HG03378 (cell line): ENCODE measurements around the gene ALK.

ENCODE experiments used
- ATAC-seq: cut with Tn5 transposase; IDR thresholded peaks from one replicate; pipeline ENCODE4 v1.9.1; 2021; ENCODE audit warnings: mild to moderate bottlenecking, moderate library complexity; ENCODE audit not compliant: unreplicated experiment

Gene ALK

DNA sequence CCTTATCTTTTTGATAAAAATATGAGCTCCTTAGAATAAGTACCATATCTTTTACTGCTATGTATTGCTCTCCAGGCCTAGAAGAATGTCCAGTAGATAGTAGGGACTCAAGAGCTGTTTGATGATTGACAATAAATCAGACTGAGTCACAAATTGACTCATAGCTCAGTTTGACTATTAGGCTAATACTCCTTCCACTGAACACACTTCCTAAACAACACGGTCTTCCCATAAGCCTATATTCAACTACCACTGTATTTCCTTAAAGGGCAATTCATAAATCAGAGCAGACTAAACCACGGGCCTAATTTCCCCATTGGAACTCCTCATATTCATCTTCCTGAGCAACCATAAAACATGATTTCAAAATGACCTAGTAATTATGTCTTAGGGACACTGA, 258.5 kb downstream of the ALK start:
- ATAC-seq, result no peak

DNA sequence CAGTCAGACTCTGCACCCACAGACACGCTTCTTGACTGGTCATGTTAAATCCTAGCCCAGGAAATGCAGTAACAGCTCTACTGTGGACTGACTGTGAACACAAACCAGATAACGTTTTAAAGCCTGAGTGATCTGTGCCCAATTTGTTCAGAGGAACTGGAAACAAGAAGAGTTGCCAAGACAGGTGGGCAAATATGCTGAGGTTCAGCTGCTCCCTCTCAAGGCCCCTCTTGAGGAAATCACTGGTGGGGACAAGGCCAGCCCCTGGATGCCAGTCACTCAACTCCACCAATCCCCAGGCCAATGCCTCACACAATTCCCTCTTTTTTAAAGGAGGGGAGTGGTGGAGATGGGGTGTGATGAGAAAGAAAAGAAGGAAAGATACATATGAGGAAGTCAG, 261.2 kb downstream of the ALK start:
- no peak for ATAC-seq

- ATAC-seq, result no peak
These were observed 262.2 kb downstream of the ALK start for GRCh38 chr2:29659178-29659577.

DNA sequence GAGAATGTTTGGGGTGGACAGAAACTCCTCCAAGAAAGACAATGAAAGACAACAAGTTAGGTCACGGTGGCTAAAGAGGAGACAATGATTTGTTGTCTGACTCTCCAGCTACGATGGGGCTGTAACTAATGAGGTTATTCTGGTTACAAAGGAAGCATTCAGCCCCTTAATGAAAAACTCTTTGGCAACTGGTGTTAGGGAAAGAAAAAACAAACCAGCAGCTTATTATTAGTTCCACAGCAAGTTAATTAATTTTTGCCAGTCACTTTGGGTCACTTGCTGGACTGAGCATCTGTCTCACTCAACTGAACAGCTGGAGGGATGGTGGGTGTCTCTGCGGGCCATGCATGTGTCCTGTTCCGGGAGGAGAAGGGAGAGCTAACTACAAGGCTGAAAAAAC, 263.7 kb downstream of the ALK start:
- ATAC-seq, result no peak

DNA sequence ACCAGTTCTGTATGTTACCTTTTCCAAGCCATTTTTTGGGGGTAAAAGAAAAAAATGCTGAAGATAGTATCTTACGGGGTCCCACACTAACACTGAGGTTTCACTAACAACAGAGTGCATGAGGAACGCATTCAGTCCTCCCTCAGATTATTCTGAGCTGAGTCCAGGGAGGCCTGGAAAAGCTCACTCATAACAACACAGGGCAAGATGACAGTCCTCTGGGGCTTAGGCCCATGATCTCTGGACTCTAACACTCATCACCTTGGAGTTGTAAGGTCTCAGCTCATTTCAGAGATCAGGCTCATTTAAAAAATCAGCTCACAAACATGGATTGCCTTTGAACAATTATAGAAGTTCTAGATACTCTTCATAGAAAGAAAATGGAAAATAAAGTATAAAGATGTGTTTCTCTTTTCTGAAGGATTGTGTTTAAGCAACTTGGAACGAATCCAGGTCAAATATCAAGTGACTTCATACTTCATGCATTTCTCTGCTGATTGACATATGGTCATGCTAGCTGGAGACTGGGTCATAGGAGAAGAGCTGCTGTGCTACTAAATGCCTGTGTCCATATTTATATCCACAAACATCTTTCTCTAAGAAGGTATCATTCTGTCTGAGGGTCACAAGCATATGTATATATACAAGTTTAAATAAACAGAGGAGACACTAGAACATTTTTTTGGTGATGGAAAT, 265.8 kb downstream of the ALK start:
- ATAC-seq, result no peak

DNA sequence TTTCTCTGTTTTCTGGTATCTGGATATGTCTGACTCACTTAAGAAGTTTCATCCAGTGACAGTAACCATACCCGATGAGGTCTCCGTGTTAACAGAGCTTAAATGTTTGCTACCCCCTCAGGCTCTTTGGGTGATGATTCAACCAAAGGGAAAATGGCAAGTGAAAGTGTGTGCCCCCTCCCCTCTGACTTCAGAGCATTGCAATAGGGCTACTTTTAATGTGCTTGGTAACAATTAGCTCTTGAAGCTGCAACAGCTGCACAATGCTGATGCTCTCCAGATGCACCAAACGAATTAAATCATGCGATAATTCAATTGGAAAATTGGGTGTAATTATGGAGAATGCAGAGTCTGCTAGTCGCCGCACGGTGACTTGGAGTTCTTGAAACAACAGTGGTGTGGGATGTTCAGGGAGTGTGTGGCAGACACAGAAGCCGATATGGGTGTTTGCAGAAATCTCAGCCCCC, 270.7 kb downstream of the ALK start:
- no peak for ATAC-seq

GRCh38 chr2:29644949-29645348, 276.4 kb downstream of the ALK start:
- ATAC-seq, result no peak

- ATAC-seq, result no peak
These were observed 278.2 kb downstream of the ALK start for GRCh38 chr2:29643196-29643595.

- no peak for ATAC-seq
These were observed 281.0 kb downstream of the ALK start for GRCh38 chr2:29640360-29640759.

- no peak for ATAC-seq
These were observed 282.7 kb downstream of the ALK start for GRCh38 chr2:29638641-29639040.

DNA sequence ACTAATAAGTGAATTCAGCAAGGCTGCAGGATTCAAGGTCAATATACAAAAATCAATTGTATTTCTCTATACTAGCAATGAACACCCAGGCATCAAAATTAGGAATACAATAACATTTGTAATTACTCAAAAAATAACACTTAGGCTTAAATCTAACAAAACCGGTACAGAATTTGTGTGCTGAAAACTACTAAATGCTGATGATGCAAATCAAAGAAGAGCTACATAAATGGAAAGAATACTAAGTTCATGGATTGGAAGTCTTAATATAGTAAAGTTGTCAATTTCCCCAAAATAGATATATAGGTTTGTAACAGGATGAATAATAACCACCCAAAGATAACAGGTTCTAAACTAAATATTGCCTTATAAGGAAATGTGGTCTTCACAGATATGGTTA, 286.5 kb downstream of the ALK start:
- ATAC-seq, result no peak

- ATAC-seq, result no peak
These were observed 289.4 kb downstream of the ALK start for GRCh38 chr2:29632018-29632417.

- ATAC-seq, result no peak
These were observed 291.9 kb downstream of the ALK start for GRCh38 chr2:29629495-29629894.

GRCh38 chr2:29628862-29629261, 292.5 kb downstream of the ALK start:
- ATAC-seq, result no peak

GRCh38 chr2:29628108-29628745, 293.2 kb downstream of the ALK start:
- no peak for ATAC-seq

DNA sequence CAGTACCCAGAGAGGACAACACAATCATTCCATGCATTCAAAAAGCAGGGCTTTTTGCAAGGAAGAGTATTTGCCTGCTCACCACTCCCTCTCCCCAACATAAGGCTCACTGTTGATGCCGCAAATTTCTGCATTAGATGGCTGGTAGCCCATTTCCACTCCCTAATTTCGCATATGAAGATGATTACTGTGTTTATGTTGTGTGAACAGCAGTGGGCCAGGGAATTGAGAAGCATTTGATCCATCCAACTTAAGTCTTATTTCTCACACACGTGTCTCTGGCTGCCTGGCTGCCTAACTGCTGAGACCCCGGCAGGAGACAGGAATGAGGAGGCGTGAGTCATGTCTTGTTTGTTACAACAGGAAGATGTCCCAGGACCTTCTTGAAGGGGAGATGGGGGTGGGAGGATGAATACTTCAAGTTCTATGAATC, 294.1 kb downstream of the ALK start:
- ATAC-seq, result no peak

DNA sequence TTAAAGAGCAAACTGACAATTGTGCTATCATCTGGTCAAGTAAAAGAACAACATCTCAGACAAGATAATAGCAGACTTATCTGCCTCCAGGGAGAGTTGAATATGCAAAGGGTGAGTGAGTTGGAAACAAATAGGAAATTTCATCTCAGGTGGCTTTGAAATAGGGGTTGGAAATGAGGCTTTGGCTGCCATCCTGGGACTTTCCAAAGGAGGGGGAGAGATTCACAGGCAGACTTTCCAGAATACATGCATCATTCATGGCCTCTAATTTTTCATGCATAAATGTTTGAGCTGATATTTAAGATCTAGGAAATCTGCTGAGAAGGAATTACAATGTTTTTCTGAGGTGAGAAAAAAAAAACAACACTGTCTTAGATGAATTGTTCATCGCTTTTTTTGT, 300.5 kb downstream of the ALK start:
- ATAC-seq, result no peak

- ATAC-seq, result no peak
These were observed 301.7 kb downstream of the ALK start for GRCh38 chr2:29619689-29620088.

DNA sequence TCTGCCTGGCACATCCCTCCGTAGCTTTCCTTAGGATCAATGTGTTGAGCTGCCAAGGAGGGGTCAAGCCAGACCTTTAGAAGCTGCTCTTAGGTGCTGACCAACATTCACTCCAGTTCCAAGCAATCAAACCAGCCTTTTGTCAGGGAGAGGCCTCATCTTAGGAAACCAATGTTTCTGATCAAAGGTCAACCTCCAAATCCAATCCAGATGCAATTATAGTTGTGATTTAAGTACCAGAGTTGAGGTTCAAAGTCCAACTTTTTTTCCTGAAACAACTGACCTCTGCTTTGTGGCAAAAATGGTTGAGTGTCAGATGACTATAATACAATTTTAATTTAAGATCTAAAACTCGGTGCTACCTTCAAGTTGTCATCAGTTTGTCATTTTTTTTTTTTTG, 303.4 kb downstream of the ALK start:
- ATAC-seq, result no peak

DNA sequence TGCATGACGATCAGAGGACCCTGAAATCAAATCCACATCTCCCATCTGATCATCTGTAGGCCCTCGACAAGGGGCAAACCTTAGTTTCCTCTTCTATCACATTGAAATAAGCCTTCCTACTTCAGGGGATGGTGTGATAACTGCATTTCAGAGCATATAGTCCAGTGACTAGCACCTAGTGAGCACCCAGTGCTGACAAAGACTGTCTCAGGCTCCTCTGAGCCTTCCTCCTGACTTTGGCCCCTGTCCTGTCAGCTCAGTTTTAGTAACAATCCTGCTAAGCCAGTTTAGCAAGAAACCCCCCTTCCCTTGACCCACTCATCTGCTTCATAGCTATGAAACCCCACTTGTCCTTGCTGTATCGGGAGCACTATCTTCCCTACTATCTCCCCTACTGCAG, 304.0 kb downstream of the ALK start:
- no peak for ATAC-seq

GRCh38 chr2:29616569-29616968, 304.8 kb downstream of the ALK start:
- ATAC-seq, result no peak

- no peak for ATAC-seq
These were observed 305.5 kb downstream of the ALK start for GRCh38 chr2:29615841-29616240.

- no peak for ATAC-seq
These were observed 306.2 kb downstream of the ALK start for GRCh38 chr2:29615183-29615582.
